Measurements from ENCODE around the gene CPNE4.

Gene CPNE4

GRCh38 chr3:131962982-131963381 lies 71.8 kb downstream of the CPNE4 start:
- no peak overlapping the region for H3K4me3 Mint-ChIP-seq

DNA sequence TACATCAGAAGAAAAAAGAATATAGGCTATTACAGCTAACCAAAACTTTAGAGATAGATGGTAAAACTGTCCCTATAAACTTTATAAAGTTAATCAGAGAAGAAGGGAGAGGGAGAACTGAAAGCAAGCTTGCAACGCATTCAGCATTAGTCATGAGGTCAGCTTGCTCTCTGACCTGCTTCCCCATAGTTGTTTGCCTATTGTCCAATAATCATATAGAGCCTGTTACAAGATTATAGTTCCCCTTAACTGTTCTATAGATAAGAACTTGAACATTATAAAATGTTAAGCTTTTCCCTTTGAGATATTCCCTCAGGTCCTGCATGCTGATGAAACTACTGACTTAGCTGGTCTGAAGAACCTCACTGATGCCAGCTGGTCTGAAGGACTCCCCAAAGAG lies 74.5 kb downstream of the CPNE4 start:
- Mint-ChIP-seq H3K9me3 (peaks cover 3% of the 10 kb centered on the region), H3K4me1 (no peaks in the 10 kb centered on the region), H3K27ac (no peak overlapping the region), H3K27me3 (peaks cover 5% of the 10 kb centered on the region), H3K36me3 (no peaks in the 10 kb centered on the region), H3K4me3 (no peak overlapping the region)
- ATAC-seq (ENCODE audit: low read depth) (no peak), DNase-seq (ENCODE audit: low spot score in 2 of 2) (no peak)

More at GRCh38 chr3:131962982-131963381, 71.8 kb downstream of the CPNE4 start:
- H3K4me1 Mint-ChIP-seq = no peaks in the 10 kb centered on the region
- no peaks in the 10 kb centered on the region for H3K36me3 Mint-ChIP-seq
- H3K27ac Mint-ChIP-seq = no peak overlapping the region
- no peak for ATAC-seq (ENCODE audit: low read depth)
- peaks cover 5% of the 10 kb centered on the region for H3K27me3 Mint-ChIP-seq
- peaks cover 13% of the 10 kb centered on the region for H3K9me3 Mint-ChIP-seq
- DNase-seq (ENCODE audit: low spot score in 2 of 2) = no peak

- H3K4me3 Mint-ChIP-seq = no peak overlapping the region
- DNase-seq (ENCODE audit: low spot score in 2 of 2) = no peak
- peaks cover 5% of the 10 kb centered on the region for H3K27me3 Mint-ChIP-seq
- peaks cover 3% of the 10 kb centered on the region for H3K9me3 Mint-ChIP-seq
- H3K27ac Mint-ChIP-seq = no peak overlapping the region
- H3K4me1 Mint-ChIP-seq = no peaks in the 10 kb centered on the region
- no peaks in the 10 kb centered on the region for H3K36me3 Mint-ChIP-seq
- ATAC-seq (ENCODE audit: low read depth) = no peak
These were observed 76.8 kb downstream of the CPNE4 start for GRCh38 chr3:131957980-131958379.

DNA sequence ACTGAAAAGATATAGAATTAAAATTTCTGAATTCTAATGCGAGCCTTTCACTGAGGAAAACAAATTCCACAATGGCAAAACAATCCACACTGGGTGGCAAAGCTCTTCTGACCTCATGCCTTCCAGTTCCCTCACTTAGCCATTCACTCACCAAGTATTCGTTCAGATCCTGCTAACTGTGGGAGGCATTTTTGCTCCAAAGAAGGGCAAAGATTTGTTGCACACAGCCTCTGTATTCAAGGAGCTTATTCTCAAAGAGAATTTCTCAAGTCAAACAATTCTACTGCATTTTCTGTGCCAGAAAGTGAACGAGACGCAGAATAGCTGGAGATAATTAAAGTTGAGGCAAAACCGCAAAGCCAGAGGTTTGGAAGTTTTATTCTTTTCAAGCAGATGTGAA lies 77.3 kb downstream of the CPNE4 start:
- peaks cover 3% of the 10 kb centered on the region for H3K9me3 Mint-ChIP-seq
- no peaks in the 10 kb centered on the region for H3K36me3 Mint-ChIP-seq
- H3K27me3 Mint-ChIP-seq = peaks cover 5% of the 10 kb centered on the region
- ATAC-seq (ENCODE audit: low read depth) (no peak), DNase-seq (ENCODE audit: low spot score in 2 of 2) (no peak)
- H3K27ac Mint-ChIP-seq = no peak overlapping the region
- no peak overlapping the region for H3K4me3 Mint-ChIP-seq
- H3K4me1 Mint-ChIP-seq = no peaks in the 10 kb centered on the region

DNA sequence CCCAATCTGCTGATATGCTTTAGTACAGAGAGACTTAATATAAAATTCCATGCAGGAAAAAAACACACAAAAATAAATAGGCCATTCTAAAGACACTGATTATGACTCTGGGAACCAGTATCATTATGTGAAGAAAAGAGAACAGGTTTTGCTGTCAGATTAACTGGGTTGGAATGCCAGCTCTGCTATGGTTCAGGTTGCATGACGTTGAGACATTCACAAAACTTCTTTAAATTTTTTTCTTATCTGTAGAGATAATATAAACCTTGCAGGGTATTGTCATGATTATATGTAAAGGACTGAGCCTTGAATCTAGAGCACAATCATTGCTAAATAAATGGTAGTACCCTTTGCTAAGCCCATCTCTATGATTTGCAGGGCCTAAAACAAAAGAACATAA lies 86.0 kb downstream of the CPNE4 start:
- H3K9me3 Mint-ChIP-seq = no peaks in the 10 kb centered on the region
- H3K27me3 Mint-ChIP-seq = no peaks in the 10 kb centered on the region
- no peaks in the 10 kb centered on the region for H3K4me1 Mint-ChIP-seq
- no peak overlapping the region for H3K27ac Mint-ChIP-seq
- H3K4me3 Mint-ChIP-seq = no peak overlapping the region
- H3K36me3 Mint-ChIP-seq = no peaks in the 10 kb centered on the region
- ATAC-seq (ENCODE audit: low read depth) (no peak), DNase-seq (ENCODE audit: low spot score in 2 of 2) (no peak)

GRCh38 chr3:131944676-131945075 lies 90.1 kb downstream of the CPNE4 start:
- Mint-ChIP-seq H3K27ac (no peak overlapping the region), H3K9me3 (no peaks in the 10 kb centered on the region), H3K4me1 (no peaks in the 10 kb centered on the region), H3K36me3 (no peaks in the 10 kb centered on the region), H3K4me3 (no peak overlapping the region), H3K27me3 (no peaks in the 10 kb centered on the region)
- ATAC-seq (ENCODE audit: low read depth) (no peak), DNase-seq (ENCODE audit: low spot score in 2 of 2) (no peak)

- H3K4me3 Mint-ChIP-seq = no peak overlapping the region
- no peaks in the 10 kb centered on the region for H3K27me3 Mint-ChIP-seq
- H3K27ac Mint-ChIP-seq = no peak overlapping the region
- DNase-seq (ENCODE audit: low spot score in 2 of 2) (no peak), ATAC-seq (ENCODE audit: low read depth) (no peak)
- no peaks in the 10 kb centered on the region for H3K4me1 Mint-ChIP-seq
- H3K9me3 Mint-ChIP-seq = peaks cover 10% of the 10 kb centered on the region
- H3K36me3 Mint-ChIP-seq = peaks cover 1% of the 10 kb centered on the region
These were observed 101.1 kb downstream of the CPNE4 start for GRCh38 chr3:131933665-131934064.

- DNase-seq (ENCODE audit: low spot score in 2 of 2) (no peak), ATAC-seq (ENCODE audit: low read depth) (no peak)
- Mint-ChIP-seq H3K27me3 (no peaks in the 10 kb centered on the region), H3K36me3 (no peaks in the 10 kb centered on the region), H3K27ac (no peak overlapping the region), H3K4me1 (no peaks in the 10 kb centered on the region), H3K4me3 (no peak overlapping the region), H3K9me3 (peaks cover 4% of the 10 kb centered on the region)
These were observed 106.2 kb downstream of the CPNE4 start for GRCh38 chr3:131928593-131928992.

DNA sequence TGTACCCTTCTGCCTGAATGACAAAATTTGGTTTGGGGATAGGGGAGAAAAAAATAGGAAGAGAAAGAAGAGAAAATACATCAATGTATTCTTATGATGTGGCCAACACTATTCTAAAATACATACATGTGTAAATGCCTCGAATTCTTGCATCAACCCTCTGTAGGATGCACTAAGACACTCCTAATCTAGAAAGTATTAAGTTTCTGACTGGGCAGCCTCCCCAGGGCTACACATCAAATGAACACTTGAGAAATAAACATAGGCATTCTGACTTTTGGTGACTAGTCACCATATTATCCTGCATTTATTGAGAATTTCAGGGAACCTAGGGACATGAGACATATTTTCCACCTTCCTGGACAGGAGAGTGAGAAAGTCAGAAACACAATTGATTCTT lies 109.2 kb downstream of the CPNE4 start:
- Mint-ChIP-seq H3K9me3 (peaks cover 3% of the 10 kb centered on the region), H3K4me1 (no peaks in the 10 kb centered on the region), H3K27ac (no peak overlapping the region), H3K27me3 (no peaks in the 10 kb centered on the region), H3K4me3 (no peak overlapping the region), H3K36me3 (no peaks in the 10 kb centered on the region)
- ATAC-seq (ENCODE audit: low read depth) (no peak), DNase-seq (ENCODE audit: low spot score in 2 of 2) (no peak)

DNA sequence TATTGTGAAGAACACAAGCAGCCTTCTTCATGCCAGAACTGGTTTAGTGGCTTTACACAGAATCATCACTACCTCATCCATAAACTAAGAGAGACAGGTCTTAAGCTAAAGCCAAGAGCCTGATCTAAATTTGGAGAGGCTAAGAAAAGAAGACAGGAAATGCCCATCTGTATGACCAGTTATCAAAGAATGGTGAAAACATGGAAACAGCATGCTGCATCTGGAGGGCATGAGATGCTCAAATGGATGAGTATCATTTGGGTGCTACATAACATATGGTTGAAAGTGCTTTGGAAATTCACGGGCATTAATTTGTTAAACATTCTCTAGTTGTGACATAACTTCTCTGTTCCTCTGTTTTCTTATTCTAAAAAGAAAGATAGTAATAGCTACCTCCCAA lies 112.5 kb downstream of the CPNE4 start:
- Mint-ChIP-seq H3K4me3 (no peak overlapping the region), H3K9me3 (peaks cover 3% of the 10 kb centered on the region), H3K27me3 (peaks cover 2% of the 10 kb centered on the region), H3K36me3 (no peaks in the 10 kb centered on the region), H3K27ac (no peak overlapping the region), H3K4me1 (no peaks in the 10 kb centered on the region)
- ATAC-seq (ENCODE audit: low read depth) (no peak), DNase-seq (ENCODE audit: low spot score in 2 of 2) (no peak)

DNA sequence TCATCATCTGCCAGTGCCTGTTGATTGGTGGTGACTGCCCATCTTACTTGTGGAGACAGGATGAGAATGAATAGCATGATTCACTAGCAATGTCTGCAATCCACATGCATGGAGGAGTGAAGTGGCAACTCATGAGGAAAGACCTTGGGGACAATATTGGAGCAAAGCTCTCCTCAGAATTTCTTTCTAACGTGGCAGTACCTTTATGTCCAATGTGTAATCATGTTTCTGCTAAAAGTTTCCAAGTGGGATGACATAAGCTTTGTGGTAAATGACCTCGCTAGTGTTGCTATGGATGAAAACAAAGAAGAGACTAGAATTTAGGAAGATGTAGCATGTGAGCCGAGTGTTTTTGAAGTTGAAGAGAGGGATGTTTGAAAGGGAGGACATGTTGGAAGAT lies 117.8 kb downstream of the CPNE4 start:
- Mint-ChIP-seq H3K4me3 (no peak overlapping the region), H3K9me3 (peaks cover 1% of the 10 kb centered on the region), H3K27ac (no peak overlapping the region), H3K4me1 (no peaks in the 10 kb centered on the region), H3K27me3 (peaks cover 3% of the 10 kb centered on the region), H3K36me3 (no peaks in the 10 kb centered on the region)
- DNase-seq (ENCODE audit: low spot score in 2 of 2) (no peak), ATAC-seq (ENCODE audit: low read depth) (no peak)

DNA sequence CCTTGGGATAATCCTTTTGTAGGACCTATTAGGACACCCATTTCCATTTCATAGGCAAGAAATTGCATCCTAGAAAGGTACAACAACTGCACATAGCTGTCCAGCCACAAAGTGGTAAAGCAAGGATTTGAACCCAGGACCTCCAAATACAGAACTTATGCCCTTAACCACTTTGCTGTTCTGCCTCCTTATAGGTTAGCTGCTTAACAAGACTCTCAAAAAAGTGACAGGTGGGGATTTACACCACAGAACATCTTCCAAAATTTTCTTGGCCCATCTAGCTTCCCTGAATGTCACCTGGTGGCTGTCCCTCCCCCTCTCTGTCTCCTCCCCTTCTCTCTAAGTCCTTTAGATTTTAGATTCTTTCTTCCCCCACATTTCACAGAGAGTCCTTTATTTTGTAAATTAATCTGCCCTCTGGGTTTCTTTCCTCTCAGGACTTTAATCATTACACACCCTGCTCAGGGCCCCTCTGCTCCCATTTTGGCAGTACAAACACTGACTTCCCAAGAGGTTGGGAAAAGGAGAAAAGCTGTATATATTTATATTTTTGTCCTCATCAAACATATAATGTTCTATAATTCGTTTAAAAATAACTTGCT lies 120.6 kb downstream of the CPNE4 start:
- Mint-ChIP-seq H3K4me3 (no peak overlapping the region), H3K4me1 (no peaks in the 10 kb centered on the region), H3K27me3 (peaks cover 3% of the 10 kb centered on the region), H3K27ac (no peak overlapping the region), H3K9me3 (no peaks in the 10 kb centered on the region), H3K36me3 (no peaks in the 10 kb centered on the region)
- DNase-seq (ENCODE audit: low spot score in 2 of 2) (no peak), ATAC-seq (ENCODE audit: low read depth) (no peak)

GRCh38 chr3:131912255-131912654 lies 122.6 kb downstream of the CPNE4 start:
- no peak for ATAC-seq (ENCODE audit: low read depth)
- Mint-ChIP-seq H3K27me3 (peaks cover 1% of the 10 kb centered on the region), H3K4me1 (no peaks in the 10 kb centered on the region)

GRCh38 chr3:131907796-131908195 lies 127.0 kb downstream of the CPNE4 start:
- no peaks in the 10 kb centered on the region for H3K9me3 Mint-ChIP-seq
- DNase-seq (ENCODE audit: low spot score in 2 of 2) (no peak), ATAC-seq (ENCODE audit: low read depth) (no peak)
- H3K36me3 Mint-ChIP-seq = no peaks in the 10 kb centered on the region
- H3K27me3 Mint-ChIP-seq = no peaks in the 10 kb centered on the region
- H3K27ac Mint-ChIP-seq = no peak overlapping the region
- H3K4me1 Mint-ChIP-seq = no peaks in the 10 kb centered on the region
- no peak overlapping the region for H3K4me3 Mint-ChIP-seq

More at GRCh38 chr3:131912255-131912654, 122.6 kb downstream of the CPNE4 start:
- Mint-ChIP-seq H3K9me3 (no peaks in the 10 kb centered on the region), H3K4me3 (no peak overlapping the region), H3K27ac (no peak overlapping the region), H3K36me3 (no peaks in the 10 kb centered on the region)
- no peak for DNase-seq (ENCODE audit: low spot score in 2 of 2)

- no peaks in the 10 kb centered on the region for H3K27me3 Mint-ChIP-seq
- H3K36me3 Mint-ChIP-seq = no peaks in the 10 kb centered on the region
- no peaks in the 10 kb centered on the region for H3K9me3 Mint-ChIP-seq
- H3K4me1 Mint-ChIP-seq = no peaks in the 10 kb centered on the region
- H3K4me3 Mint-ChIP-seq = no peak overlapping the region
- no peak overlapping the region for H3K27ac Mint-ChIP-seq
- DNase-seq (ENCODE audit: low spot score in 2 of 2) (no peak), ATAC-seq (ENCODE audit: low read depth) (no peak)
These were observed 130.8 kb downstream of the CPNE4 start for GRCh38 chr3:131903988-131904415.

All from memory B cell (primary cell).